ENCODE results near the gene SEC61B.

DNA sequence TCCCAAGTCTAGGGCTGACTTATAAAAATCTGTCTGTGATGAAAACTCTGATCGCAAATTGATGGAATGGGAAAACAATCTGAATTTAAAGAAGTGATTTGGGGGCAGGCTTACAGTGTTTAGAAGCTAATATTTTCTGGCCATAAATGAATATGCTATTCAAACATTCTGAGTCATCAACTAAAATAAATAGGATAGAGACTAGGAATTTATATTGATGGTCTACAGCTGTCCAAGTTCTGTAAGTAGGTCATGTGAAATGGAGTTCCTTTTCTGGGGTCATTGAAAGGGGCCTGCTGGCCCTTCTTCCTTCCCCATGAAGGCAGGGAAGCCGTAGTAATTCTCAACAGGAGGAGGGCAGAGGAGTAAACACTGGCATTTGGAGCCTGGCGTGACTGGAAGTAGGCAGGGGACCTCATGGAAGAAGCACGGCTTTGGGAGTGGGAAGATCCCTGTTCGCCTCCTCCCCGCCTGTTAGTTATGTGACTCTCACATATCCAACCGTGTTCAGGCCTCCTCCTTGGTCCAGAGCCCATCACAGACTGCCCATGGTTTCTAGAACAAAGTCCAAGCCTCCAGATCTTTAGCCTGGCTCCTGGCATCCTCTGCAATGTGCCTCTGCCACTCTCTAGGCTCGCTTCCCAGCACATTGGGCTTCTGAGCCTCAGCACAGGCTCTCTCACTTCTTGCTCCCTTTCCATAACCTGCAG lies 32.0 kb upstream of the SEC61B start:
- TF ChIP-seq, protein P1, sequence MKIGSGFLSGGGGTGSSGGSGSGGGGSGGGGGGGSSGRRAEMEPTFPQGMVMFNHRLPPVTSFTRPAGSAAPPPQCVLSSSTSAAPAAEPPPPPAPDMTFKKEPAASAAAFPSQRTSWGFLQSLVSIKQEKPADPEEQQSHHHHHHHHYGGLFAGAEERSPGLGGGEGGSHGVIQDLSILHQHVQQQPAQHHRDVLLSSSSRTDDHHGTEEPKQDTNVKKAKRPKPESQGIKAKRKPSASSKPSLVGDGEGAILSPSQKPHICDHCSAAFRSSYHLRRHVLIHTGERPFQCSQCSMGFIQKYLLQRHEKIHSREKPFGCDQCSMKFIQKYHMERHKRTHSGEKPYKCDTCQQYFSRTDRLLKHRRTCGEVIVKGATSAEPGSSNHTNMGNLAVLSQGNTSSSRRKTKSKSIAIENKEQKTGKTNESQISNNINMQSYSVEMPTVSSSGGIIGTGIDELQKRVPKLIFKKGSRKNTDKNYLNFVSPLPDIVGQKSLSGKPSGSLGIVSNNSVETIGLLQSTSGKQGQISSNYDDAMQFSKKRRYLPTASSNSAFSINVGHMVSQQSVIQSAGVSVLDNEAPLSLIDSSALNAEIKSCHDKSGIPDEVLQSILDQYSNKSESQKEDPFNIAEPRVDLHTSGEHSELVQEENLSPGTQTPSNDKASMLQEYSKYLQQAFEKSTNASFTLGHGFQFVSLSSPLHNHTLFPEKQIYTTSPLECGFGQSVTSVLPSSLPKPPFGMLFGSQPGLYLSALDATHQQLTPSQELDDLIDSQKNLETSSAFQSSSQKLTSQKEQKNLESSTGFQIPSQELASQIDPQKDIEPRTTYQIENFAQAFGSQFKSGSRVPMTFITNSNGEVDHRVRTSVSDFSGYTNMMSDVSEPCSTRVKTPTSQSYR (CRISPR knock-in tag; IDR thresholded peaks at IDR 0.05) = no peak
- TF ChIP-seq, protein P2, sequence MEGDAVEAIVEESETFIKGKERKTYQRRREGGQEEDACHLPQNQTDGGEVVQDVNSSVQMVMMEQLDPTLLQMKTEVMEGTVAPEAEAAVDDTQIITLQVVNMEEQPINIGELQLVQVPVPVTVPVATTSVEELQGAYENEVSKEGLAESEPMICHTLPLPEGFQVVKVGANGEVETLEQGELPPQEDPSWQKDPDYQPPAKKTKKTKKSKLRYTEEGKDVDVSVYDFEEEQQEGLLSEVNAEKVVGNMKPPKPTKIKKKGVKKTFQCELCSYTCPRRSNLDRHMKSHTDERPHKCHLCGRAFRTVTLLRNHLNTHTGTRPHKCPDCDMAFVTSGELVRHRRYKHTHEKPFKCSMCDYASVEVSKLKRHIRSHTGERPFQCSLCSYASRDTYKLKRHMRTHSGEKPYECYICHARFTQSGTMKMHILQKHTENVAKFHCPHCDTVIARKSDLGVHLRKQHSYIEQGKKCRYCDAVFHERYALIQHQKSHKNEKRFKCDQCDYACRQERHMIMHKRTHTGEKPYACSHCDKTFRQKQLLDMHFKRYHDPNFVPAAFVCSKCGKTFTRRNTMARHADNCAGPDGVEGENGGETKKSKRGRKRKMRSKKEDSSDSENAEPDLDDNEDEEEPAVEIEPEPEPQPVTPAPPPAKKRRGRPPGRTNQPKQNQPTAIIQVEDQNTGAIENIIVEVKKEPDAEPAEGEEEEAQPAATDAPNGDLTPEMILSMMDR (IDR thresholded peaks at IDR 0.05) = no peak
- no peak for TF ChIP-seq JUN (CRISPR knock-in tag; IDR thresholded peaks at IDR 0.05)

Measured in WTC11 (cell line).